Ovary (tissue), 9 donors: Measurements from ENCODE around the gene MTCH1. TPM values are rescaled to one million over a fixed set of nuclear protein-coding genes. Genes with fewer than 3 reads are reported as not detected.
A peak's percentile ranks its signal among the peaks of the same experiment; 100 is the strongest.

Experiments
- DNase-seq, 5 donors: peaks; one replicate each; pipeline ENCODE4 v3.0.0-alpha.2; 2019 to 2020
- H3K27ac ChIP-seq, 2 donors: fragments of 200-600 bp; one replicate each; pipeline versions ENCODE4 v1.5.1 to v1.8.0; 2019 to 2022
- H3K27me3 ChIP-seq: fragments of 200-600 bp; one replicate; pipeline ENCODE4 v1.8.0; 2022
- H3K36me3 ChIP-seq: fragments of 200-600 bp; sonication (generic); one replicate; pipeline ENCODE4 v1.5.1; 2019
- H3K4me1 ChIP-seq: one replicate; pipeline ENCODE4 v1.8.1; 2013; ENCODE audit warnings: mild to moderate bottlenecking, moderate library complexity; ENCODE audit not compliant: insufficient read depth
- H3K4me3 ChIP-seq: fragments of 200-600 bp; sonication (generic); one replicate; pipeline ENCODE4 v1.5.1; 2017
- H3K9me3 ChIP-seq, 2 donors: fragments of 200-600 bp in 1 of 2; sonication (generic) in 1 of 2; one replicate each; pipeline versions ENCODE4 v1.5.1 to v1.8.1; 2013 to 2019; ENCODE audit warnings: mild to moderate bottlenecking in 1 of 2, moderate library complexity in 1 of 2
- CTCF ChIP-seq, 3 donors: fragments of 450-650 bp in 2 of 3; fragments of 200-600 bp in 1 of 3; IDR thresholded peaks; one replicate each; pipeline versions ENCODE4 v1.5.1 to v1.8.0; 2016 to 2022; ENCODE audit warnings: antibody characterized with exemption in 3 of 3, mild to moderate bottlenecking in 1 of 3
- EP300 ChIP-seq: sonication (generic); formaldehyde crosslinking; IDR thresholded peaks from one replicate; pipeline ENCODE4 v1.6.1; 2017; ENCODE audit warnings: antibody characterized with exemption
- POLR2A ChIP-seq: fragments of 450-650 bp; IDR thresholded peaks from one replicate; pipeline ENCODE4 v1.6.1; 2017; ENCODE audit warnings: antibody characterized with exemption, mild to moderate bottlenecking, moderate library complexity
- WGBS, 3 donors: extraction: QIAGEN DNeasy Blood & Tissue Kit in 1 of 3; methylation state at CpG; one replicate each; pipeline versions ENCODE4 v1.1.5 to v1.1.7; 2013 to 2017; 5-methylcytosine and 5-hydroxymethylcytosine counted together
- intact Hi-C, 4 donors: fragments of 100-400 bp; cut with DNase I; formaldehyde crosslinking; loops; one replicate each; pipeline versions ENCODE4 v1.11.0 to v1.15.1; 2022 to 2023
- polyA plus RNA-seq, 2 donors: library from polyadenylated mRNA; stranded (reverse); fragments of 200-250 nt in 1 of 2; fragments of 350-450 nt in 1 of 2; fragmentation: Illumina TruSeq in 1 of 2; extraction: RNeasy Lipid Tissue Mini Kit (QIAGEN cat#74804) in 1 of 2; gene quantifications; one replicate each; pipeline ENCODE4 v1.2.3, GENCODE V29; 2013 to 2014
- total RNA-seq, 7 donors: library from RNA; depleted of rRNA in 2 of 7; stranded (reverse); fragments of >200 nt in 2 of 7; fragmentation: NEBNext Ultra II Directional in 3 of 7; extraction: Animal tissue kit (Norgen Biotek cat#: 25700) in 3 of 7; gene quantifications; one replicate each; pipeline versions ENCODE4 v1.1.0 to v1.2.4, GENCODE V29; 2016 to 2023
- donor health status: DM: no; HTN: no; CAD: no; lungs with moderate emphysema.
- donor health status: DM: no; HTN: no; CAD: no.
- donor health status: Bipolar disorder and iron deficiency.
- donor health status: DM: yes; HTN: yes; CAD: no.
- donor health status: DM: no; HTN: no; CAD: no.
- donor health status: DM: yes; HTN: yes; CAD: no.

Gene MTCH1
- total and polyA plus RNA-seq, 9 donors = 114 to 223 (median 180) TPM

GRCh38 chr6:36975231-36976006 is 10.6 kb downstream of the MTCH1 start:
- intact Hi-C loops = no loop called here
- no peaks in the 10 kb centered on the region for H3K27me3 ChIP-seq
- no peak for DNase-seq
- H3K36me3 ChIP-seq = no peaks in the 10 kb centered on the region
- 73 to 79% (median 77%) methylated on average over 7 of the region's 7 CpGs for WGBS, 3 donors
- no peak overlapping the region for H3K4me3 ChIP-seq
- H3K4me1 ChIP-seq = peaks cover 1% of the 10 kb centered on the region
- no peaks in the 10 kb centered on the region for H3K9me3 ChIP-seq
- no peak overlapping the region for H3K27ac ChIP-seq
- TF ChIP-seq POLR2A = no peak
- no peak for TF ChIP-seq CTCF (IDR thresholded peaks at IDR 0.05)
- TF ChIP-seq EP300 = no peak

- no peak overlapping the region for H3K4me3 ChIP-seq
- H3K4me1 ChIP-seq = peaks cover 1% of the 10 kb centered on the region
- no peak for DNase-seq
- H3K27me3 ChIP-seq = no peaks in the 10 kb centered on the region
- 66 to 81% (median 81%) methylated on average over 4 of the region's 4 CpGs for WGBS, 3 donors
- H3K27ac ChIP-seq = no peak overlapping the region
- no peaks in the 10 kb centered on the region for H3K9me3 ChIP-seq
- intact Hi-C loops = loop anchor here in 1 of 4 donors (5.0 kb wide), 1 partner anchor 86 kb away; the partner anchor contains the start of gene C6orf89
- no peak for TF ChIP-seq EP300
- TF ChIP-seq CTCF (IDR thresholded peaks at IDR 0.05) = no peak
- no peak for TF ChIP-seq POLR2A
- H3K36me3 ChIP-seq = no peaks in the 10 kb centered on the region
These were observed 12.3 kb downstream of the MTCH1 start for GRCh38 chr6:36973647-36974046.

GRCh38 chr6:36973190-36973589 is 12.8 kb downstream of the MTCH1 start:
- 28 to 50% (median 47%) methylated on average over 1 of the region's 1 CpG for WGBS, 3 donors
- no peaks in the 10 kb centered on the region for H3K36me3 ChIP-seq
- intact Hi-C loops = loop anchor here in 1 of 4 donors (5.0 kb wide), 1 partner anchor 86 kb away; the partner anchor contains the start of gene C6orf89
- H3K27ac ChIP-seq = no peak overlapping the region
- no peak overlapping the region for H3K4me3 ChIP-seq
- H3K4me1 ChIP-seq = peaks cover 1% of the 10 kb centered on the region
- no peaks in the 10 kb centered on the region for H3K9me3 ChIP-seq
- H3K27me3 ChIP-seq = no peaks in the 10 kb centered on the region
- TF ChIP-seq POLR2A (no peak), CTCF (IDR thresholded peaks at IDR 0.05) (no peak), EP300 (no peak)
- peak in 2 of 5 donors; percentile 40 to 80 for DNase-seq

GRCh38 chr6:36971921-36972673 is 13.9 kb downstream of the MTCH1 start:
- intact Hi-C loops = loop anchor here in 1 of 4 donors (5.0 kb wide), 1 partner anchor 85 kb away; the partner anchor contains the start of gene C6orf89
- Histone ChIP-seq H3K4me1 (peaks cover 1% of the 10 kb centered on the region), H3K27me3 (no peaks in the 10 kb centered on the region), H3K36me3 (no peaks in the 10 kb centered on the region), H3K9me3 (no peaks in the 10 kb centered on the region), H3K27ac (no peak overlapping the region), H3K4me3 (no peak overlapping the region)
- WGBS, 3 donors = 69 to 80% (median 79%) methylated on average over 14 of the region's 14 CpGs
- no peak for TF ChIP-seq EP300
- no peak for TF ChIP-seq POLR2A
- TF ChIP-seq CTCF (IDR thresholded peaks at IDR 0.05) = no peak
- no peak for DNase-seq
